Activated naive CD4-positive, alpha-beta T cell treated with anti-CD3 and anti-CD28 coated beads, Interleukin-2, amount 50 U/mL, for 72 hours (primary cell): ENCODE measurements around the gene TSPAN17. TPM values are rescaled to one million over a fixed set of nuclear protein-coding genes. Genes with fewer than 3 reads are reported as not detected.

Experiments used
- ATAC-seq, 2 donors: fragments of 150-1000 bp; cut with Tn5 transposase; 2 replicates each; pipeline ENCODE4 v1.10.0; 2021; ENCODE audit warnings: mild to moderate bottlenecking in 2 of 2, moderate library complexity in 2 of 2
- DNase-seq, 2 donors: peaks; one replicate each; pipeline ENCODE4 v3.0.0; 2021 to 2022; ENCODE audit warnings: low spot score in 2 of 2
- H3K27ac Mint-ChIP-seq, 2 donors: one replicate each; pipeline ENCODE4 v1.8.0; 2022; ENCODE audit warnings: mild to moderate bottlenecking in 2 of 2, mixed read lengths in 2 of 2
- H3K36me3 Mint-ChIP-seq, 2 donors: one replicate each; pipeline ENCODE4 v1.8.0; 2022; ENCODE audit warnings: mixed read lengths in 2 of 2
- H3K9me3 Mint-ChIP-seq, 2 donors: one replicate each; pipeline ENCODE4 v1.8.0; 2022; ENCODE audit warnings: mixed read lengths in 2 of 2
- total RNA-seq, 2 donors: library from RNA; stranded (reverse); gene quantifications; one replicate each; pipeline ENCODE4 v1.2.3, GENCODE V29; 2022

Gene TSPAN17
- total RNA-seq, 2 donors from 2014 or later, result 14.3 to 30.9 TPM

GRCh38 chr5:176662371-176663333 is 15.4 kb downstream of the TSPAN17 start:
- Mint-ChIP-seq H3K9me3 (no peaks in the 10 kb centered on the region), H3K27ac (no peak overlapping the region), H3K36me3 (no peaks in the 10 kb centered on the region)
- DNase-seq (no peak), ATAC-seq (no peak)

GRCh38 chr5:176663566-176663965 is 16.3 kb downstream of the TSPAN17 start:
- Mint-ChIP-seq H3K27ac (no peak overlapping the region), H3K9me3 (no peaks in the 10 kb centered on the region), H3K36me3 (no peaks in the 10 kb centered on the region)
- ATAC-seq, result no peak
- no peak for DNase-seq

GRCh38 chr5:176664479-176664878 is 17.2 kb downstream of the TSPAN17 start:
- ATAC-seq, result no peak
- no peak for DNase-seq
- Mint-ChIP-seq H3K9me3 (no peaks in the 10 kb centered on the region), H3K36me3 (no peaks in the 10 kb centered on the region), H3K27ac (no peak overlapping the region)

GRCh38 chr5:176664886-176665285 is 17.6 kb downstream of the TSPAN17 start:
- Mint-ChIP-seq H3K9me3 (no peaks in the 10 kb centered on the region), H3K36me3 (no peaks in the 10 kb centered on the region), H3K27ac (no peak overlapping the region)
- ATAC-seq, result no peak
- DNase-seq, result no peak

- Mint-ChIP-seq H3K27ac (no peak overlapping the region), H3K36me3 (no peaks in the 10 kb centered on the region), H3K9me3 (no peaks in the 10 kb centered on the region)
- DNase-seq (no peak), ATAC-seq (no peak)
Observed at GRCh38 chr5:176665517-176665916, 18.2 kb downstream of the TSPAN17 start.

- DNase-seq (no peak), ATAC-seq (no peak)
- H3K9me3 Mint-ChIP-seq, result no peaks in the 10 kb centered on the region
- no peak overlapping the region for H3K27ac Mint-ChIP-seq
- no peaks in the 10 kb centered on the region for H3K36me3 Mint-ChIP-seq
Observed at GRCh38 chr5:176667637-176668036, 20.4 kb downstream of the TSPAN17 start.

GRCh38 chr5:176670449-176670848 is 23.2 kb downstream of the TSPAN17 start:
- DNase-seq (no peak), ATAC-seq (no peak)
- H3K27ac Mint-ChIP-seq, result no peak overlapping the region
- H3K36me3 Mint-ChIP-seq, result no peaks in the 10 kb centered on the region
- no peaks in the 10 kb centered on the region for H3K9me3 Mint-ChIP-seq

GRCh38 chr5:176671399-176671798 is 24.1 kb downstream of the TSPAN17 start:
- H3K27ac Mint-ChIP-seq, result peak overlapping the region in 1 of 2 donors; percentile 17
- ATAC-seq (no peak), DNase-seq (no peak)
- no peaks in the 10 kb centered on the region for H3K36me3 Mint-ChIP-seq
- no peaks in the 10 kb centered on the region for H3K9me3 Mint-ChIP-seq

GRCh38 chr5:176671890-176672747 is 24.8 kb downstream of the TSPAN17 start:
- H3K27ac Mint-ChIP-seq, result no peak overlapping the region
- no peaks in the 10 kb centered on the region for H3K9me3 Mint-ChIP-seq
- ATAC-seq, result no peak
- H3K36me3 Mint-ChIP-seq, result no peaks in the 10 kb centered on the region
- no peak for DNase-seq

- ATAC-seq (no peak), DNase-seq (no peak)
- H3K36me3 Mint-ChIP-seq, result no peaks in the 10 kb centered on the region
- no peaks in the 10 kb centered on the region for H3K9me3 Mint-ChIP-seq
- peak overlapping the region in 1 of 2 donors; percentile 68 for H3K27ac Mint-ChIP-seq
Observed at GRCh38 chr5:176673651-176674583, 26.6 kb downstream of the TSPAN17 start.

GRCh38 chr5:176674799-176675198 is 27.5 kb downstream of the TSPAN17 start:
- no peak for ATAC-seq
- Mint-ChIP-seq H3K36me3 (no peaks in the 10 kb centered on the region), H3K9me3 (no peaks in the 10 kb centered on the region), H3K27ac (no peak overlapping the region)
- no peak for DNase-seq

GRCh38 chr5:176675676-176676360 is 28.5 kb downstream of the TSPAN17 start:
- no peaks in the 10 kb centered on the region for H3K9me3 Mint-ChIP-seq
- DNase-seq, result no peak
- H3K36me3 Mint-ChIP-seq, result no peaks in the 10 kb centered on the region
- ATAC-seq, result no peak
- no peak overlapping the region for H3K27ac Mint-ChIP-seq

GRCh38 chr5:176676361-176676824 is 29.1 kb downstream of the TSPAN17 start:
- Mint-ChIP-seq H3K36me3 (no peaks in the 10 kb centered on the region), H3K9me3 (no peaks in the 10 kb centered on the region), H3K27ac (no peak overlapping the region)
- DNase-seq (no peak), ATAC-seq (no peak)

GRCh38 chr5:176677209-176677939 is 30.1 kb downstream of the TSPAN17 start:
- DNase-seq (no peak), ATAC-seq (no peak)
- Mint-ChIP-seq H3K9me3 (no peaks in the 10 kb centered on the region), H3K36me3 (no peaks in the 10 kb centered on the region), H3K27ac (peak overlapping the region in 1 of 2 donors; percentile 7)

GRCh38 chr5:176678584-176678983 is 31.3 kb downstream of the TSPAN17 start:
- H3K27ac Mint-ChIP-seq, result no peak overlapping the region
- no peaks in the 10 kb centered on the region for H3K9me3 Mint-ChIP-seq
- peaks cover 0 to 1% of the 10 kb centered on the region in 2 donors for H3K36me3 Mint-ChIP-seq
- ATAC-seq (no peak), DNase-seq (no peak)
